Measurements from ENCODE around the gene COL9A3. TPM values are rescaled to one million over a fixed set of nuclear protein-coding genes. Genes with fewer than 3 reads are reported as not detected.

The COL9A3 gene
- total RNA-seq, 4 donors from 2014 or later: 6.0 to 223 (median 8.0) TPM

- Histone ChIP-seq H3K4me1 (peaks cover 8 to 20% (median 10%) of the 10 kb centered on the region in 4 donors), H3K36me3 (peaks cover 0 to 13% (median 0%) of the 10 kb centered on the region in 4 donors), H3K27me3 (no peaks in the 10 kb centered on the region), H3K27ac (no peak overlapping the region), H3K4me3 (no peak overlapping the region), H3K9me3 (no peaks in the 10 kb centered on the region)
- 89% methylated on average over 37 of the region's 37 CpGs; no CpG with 5 or more reads in 1 of the 2 donors for WGBS, 2 donors (ENCODE audit: low coverage in 1 of 2)
- in situ Hi-C loops (cut with MboI; ENCODE audit: low pct_ligation_motif_present in 1 of 4, low pct_unique_long_range_greater_than_20kb in 1 of 4, low sequenced_read_pairs in 3 of 4) (loop anchor here in 2 of 4 donors (25.0 kb wide), 1 partner anchor 132 kb away; the partner anchor contains the start of gene BHLHE23 (in 2 of the 2)), intact Hi-C loops (cut with DNase I; ENCODE audit: low total_unique reads) (no loop called here)
- no peak for TF ChIP-seq EP300 (IDR thresholded peaks at IDR 0.05; ENCODE audit: low read depth)
- TF ChIP-seq POLR2AphosphoS5 (IDR thresholded peaks at IDR 0.05): no peak
- no peak for TF ChIP-seq POLR2A (IDR thresholded peaks at IDR 0.05)
- TF ChIP-seq CTCF (IDR thresholded peaks at IDR 0.05): no peak
- no peak for DNase-seq
Measured at GRCh38 chr20:62880147-62880934, 63.5 kb downstream of the COL9A3 start.

- Histone ChIP-seq H3K36me3 (peaks cover 0 to 13% (median 0%) of the 10 kb centered on the region in 4 donors), H3K4me3 (no peak overlapping the region), H3K27me3 (no peaks in the 10 kb centered on the region), H3K27ac (no peak overlapping the region), H3K4me1 (peaks cover 3 to 14% (median 6%) of the 10 kb centered on the region in 4 donors), H3K9me3 (no peaks in the 10 kb centered on the region)
- intact Hi-C loops (cut with DNase I; ENCODE audit: low total_unique reads): no loop called here
- TF ChIP-seq POLR2AphosphoS5 (IDR thresholded peaks at IDR 0.05): no peak
- no peak for TF ChIP-seq CTCF (IDR thresholded peaks at IDR 0.05)
- TF ChIP-seq POLR2A (IDR thresholded peaks at IDR 0.05): no peak
- no peak for DNase-seq
- in situ Hi-C loops (cut with MboI; ENCODE audit: low pct_ligation_motif_present in 1 of 4, low pct_unique_long_range_greater_than_20kb in 1 of 4, low sequenced_read_pairs in 3 of 4): loop anchor here in 2 of 4 donors (25.0 kb wide), 1 partner anchor 131 kb away; the partner anchor contains the start of gene BHLHE23 (in 2 of the 2)
- WGBS, 2 donors (ENCODE audit: low coverage in 1 of 2): 94 to 96% methylated on average over 9 to 44 of the region's 45 CpGs
Measured at GRCh38 chr20:62880935-62881661, 64.2 kb downstream of the COL9A3 start.

- 93 to 95% methylated on average over 23 to 46 of the region's 46 CpGs for WGBS, 2 donors (ENCODE audit: low coverage in 1 of 2)
- no peaks in the 10 kb centered on the region for H3K9me3 ChIP-seq
- H3K27me3 ChIP-seq: no peaks in the 10 kb centered on the region
- in situ Hi-C loops (cut with MboI; ENCODE audit: low pct_ligation_motif_present in 1 of 4, low pct_unique_long_range_greater_than_20kb in 1 of 4, low sequenced_read_pairs in 3 of 4): loop anchor here in 2 of 4 donors (25.0 kb wide), 1 partner anchor 130 kb away; the partner anchor contains the start of gene BHLHE23 (in 2 of the 2)
- no peak overlapping the region for H3K4me3 ChIP-seq
- H3K4me1 ChIP-seq: peaks cover 0 to 8% (median 2%) of the 10 kb centered on the region in 4 donors
- intact Hi-C loops (cut with DNase I; ENCODE audit: low total_unique reads): no loop called here
- peaks cover 0 to 13% (median 0%) of the 10 kb centered on the region in 4 donors for H3K36me3 ChIP-seq
- no peak overlapping the region for H3K27ac ChIP-seq
- TF ChIP-seq POLR2A (IDR thresholded peaks at IDR 0.05): no peak
- no peak for TF ChIP-seq POLR2AphosphoS5 (IDR thresholded peaks at IDR 0.05)
- TF ChIP-seq EP300 (IDR thresholded peaks at IDR 0.05; ENCODE audit: low read depth): no peak
- no peak for TF ChIP-seq CTCF (IDR thresholded peaks at IDR 0.05)
- DNase-seq: no peak
Measured at GRCh38 chr20:62881662-62882395, 65.0 kb downstream of the COL9A3 start.

Data from transverse colon (tissue), 4 donors.